Astrocyte (in vitro differentiated cells and primary cell): Measurements from ENCODE around the gene TRMT61B. TPM values are rescaled to one million over a fixed set of nuclear protein-coding genes. Genes with fewer than 3 reads are reported as not detected.

Experiments used
- DNase-seq: peaks from one replicate; pipeline ENCODE4 v3.0.0-alpha.2; 2010; ENCODE audit warnings: low read depth
- FAIRE-seq: peaks from 2 replicates; lab custom pipeline; 2011; peaks lifted over from hg19 to GRCh38; lab: Jason Lieb, UNC
- H2AFZ ChIP-seq: 2 replicates; pipeline ENCODE4 v1.6.0; 2012; ENCODE audit warnings: low read depth, low read length, inconsistent platforms
- H3K27ac ChIP-seq: 2 replicates; pipeline ENCODE4 v1.5.1; 2011; ENCODE audit warnings: low read depth, low read length, inconsistent platforms
- H3K27me3 ChIP-seq: 2 replicates; pipeline ENCODE4 v1.6.0; 2011; ENCODE audit warnings: low read length, inconsistent platforms; ENCODE audit not compliant: insufficient read depth
- H3K36me3 ChIP-seq: 2 replicates; pipeline ENCODE4 v1.5.1; 2011; ENCODE audit warnings: low read length, inconsistent platforms; ENCODE audit not compliant: insufficient read depth
- H3K4me1 ChIP-seq: 2 replicates; pipeline ENCODE4 v1.5.1; 2011; ENCODE audit warnings: low read length, inconsistent platforms; ENCODE audit not compliant: insufficient read depth
- H3K4me2 ChIP-seq: 2 replicates; pipeline ENCODE4 v1.6.0; 2012; ENCODE audit warnings: low read length, inconsistent platforms
- H3K4me3 ChIP-seq: 2 replicates; pipeline ENCODE4 v1.5.1; 2011; ENCODE audit warnings: low read depth, mild to moderate bottlenecking, low read length, inconsistent platforms; ENCODE audit not compliant: insufficient read depth
- H3K79me2 ChIP-seq: 2 replicates; pipeline ENCODE4 v1.6.0; 2012; ENCODE audit warnings: mild to moderate bottlenecking, low read length, inconsistent platforms; ENCODE audit not compliant: insufficient read depth
- H3K9ac ChIP-seq: 2 replicates; pipeline ENCODE4 v1.6.0; 2012; ENCODE audit warnings: mild to moderate bottlenecking, low read length, inconsistent platforms
- H3K9me3 ChIP-seq: 2 replicates; pipeline ENCODE4 v1.5.1; 2012; ENCODE audit warnings: low read depth, mild to moderate bottlenecking, low read length, inconsistent platforms; ENCODE audit not compliant: insufficient read depth
- H4K20me1 ChIP-seq: 2 replicates; pipeline ENCODE4 v1.6.0; 2012; ENCODE audit warnings: low read length, inconsistent platforms; ENCODE audit not compliant: insufficient read depth
- H3K27ac Mint-ChIP-seq: one replicate; pipeline ENCODE4 v1.8.0; 2021; ENCODE audit warnings: mild to moderate bottlenecking, mixed read lengths; ENCODE audit not compliant: unreplicated experiment
- H3K27me3 Mint-ChIP-seq: one replicate; pipeline ENCODE4 v1.8.0; 2021; ENCODE audit warnings: low read depth, mixed read lengths; ENCODE audit not compliant: unreplicated experiment
- H3K36me3 Mint-ChIP-seq: one replicate; pipeline ENCODE4 v1.8.0; 2021; ENCODE audit warnings: low read depth, mixed read lengths; ENCODE audit not compliant: unreplicated experiment
- H3K4me1 Mint-ChIP-seq: one replicate; pipeline ENCODE4 v1.8.0; 2021; ENCODE audit warnings: low read depth, mixed read lengths; ENCODE audit not compliant: unreplicated experiment
- H3K4me3 Mint-ChIP-seq: one replicate; pipeline ENCODE4 v1.8.0; 2021; ENCODE audit warnings: mild to moderate bottlenecking, moderate library complexity, mixed read lengths; ENCODE audit not compliant: unreplicated experiment
- H3K9me3 Mint-ChIP-seq: one replicate; pipeline ENCODE4 v1.8.0; 2021; ENCODE audit warnings: mild to moderate bottlenecking, mixed read lengths; ENCODE audit not compliant: unreplicated experiment
- EZH2 ChIP-seq: IDR thresholded peaks from 2 replicates; pipeline ENCODE4 v1.6.1; 2012; ENCODE audit warnings: mild to moderate bottlenecking, low read length, inconsistent platforms; ENCODE audit not compliant: insufficient read depth
- total RNA-seq: library from RNA; stranded (reverse); gene quantifications from 2 replicates; pipeline ENCODE4 v1.2.1, GENCODE V29; 2021
- TF ChIP-seq, protein P1 (sequence below): IDR thresholded peaks from 2 replicates; pipeline ENCODE4 v1.5.1; 2011; ENCODE audit warnings: low read depth, mild to moderate bottlenecking, inconsistent platforms, low read length, moderate library complexity; ENCODE audit not compliant: insufficient read depth

Gene TRMT61B
- total RNA-seq, 1 donor from 2014 or later, result 12.1 TPM

DNA sequence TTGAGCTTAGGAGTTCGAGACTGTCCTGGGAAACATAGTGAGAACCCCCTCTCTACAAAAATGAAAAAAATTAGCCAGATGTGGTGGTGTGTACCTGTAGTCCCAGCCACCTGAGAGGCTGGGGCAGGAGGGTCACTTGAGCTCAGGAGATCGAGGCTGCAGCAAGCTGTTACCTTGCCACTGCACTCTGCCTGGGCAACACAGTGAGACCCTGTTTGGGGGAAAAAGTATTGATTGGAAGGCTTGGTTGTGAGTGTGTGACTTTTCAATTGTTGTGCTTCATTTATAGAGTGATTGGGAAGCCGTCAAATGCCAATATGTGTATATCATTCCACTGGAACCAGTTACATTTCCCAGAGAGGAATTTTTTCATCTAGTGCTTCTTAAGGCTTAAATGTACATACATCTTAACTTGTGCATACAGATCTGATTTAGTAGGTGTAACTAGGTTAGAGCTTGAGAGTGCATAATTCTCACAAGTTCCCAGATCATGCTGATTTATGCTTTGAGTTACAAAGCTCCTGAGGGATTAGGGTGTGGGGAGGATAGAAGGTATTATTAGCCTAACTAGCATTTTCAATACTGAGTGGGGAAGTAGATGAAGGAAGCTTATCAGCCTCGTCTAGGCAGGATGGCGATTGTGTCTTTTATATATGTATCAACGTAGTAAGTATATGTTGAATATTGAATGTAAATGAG, 39.7 kb upstream of the TRMT61B start:
- DNase-seq (no peak), FAIRE-seq (no peak)
- Histone ChIP-seq H3K36me3 (peaks cover 54% of the 10 kb centered on the region), H3K9ac (no peak overlapping the region), H3K4me3 (no peak overlapping the region), H3K27me3 (no peaks in the 10 kb centered on the region), H3K9me3 (no peaks in the 10 kb centered on the region), H3K4me2 (no peak overlapping the region), H4K20me1 (peaks cover 62% of the 10 kb centered on the region), H3K27ac (no peak overlapping the region), H3K4me1 (no peaks in the 10 kb centered on the region), H2AFZ (no peak overlapping the region), H3K79me2 (peaks cover 89% of the 10 kb centered on the region)
- TF ChIP-seq, protein P1, sequence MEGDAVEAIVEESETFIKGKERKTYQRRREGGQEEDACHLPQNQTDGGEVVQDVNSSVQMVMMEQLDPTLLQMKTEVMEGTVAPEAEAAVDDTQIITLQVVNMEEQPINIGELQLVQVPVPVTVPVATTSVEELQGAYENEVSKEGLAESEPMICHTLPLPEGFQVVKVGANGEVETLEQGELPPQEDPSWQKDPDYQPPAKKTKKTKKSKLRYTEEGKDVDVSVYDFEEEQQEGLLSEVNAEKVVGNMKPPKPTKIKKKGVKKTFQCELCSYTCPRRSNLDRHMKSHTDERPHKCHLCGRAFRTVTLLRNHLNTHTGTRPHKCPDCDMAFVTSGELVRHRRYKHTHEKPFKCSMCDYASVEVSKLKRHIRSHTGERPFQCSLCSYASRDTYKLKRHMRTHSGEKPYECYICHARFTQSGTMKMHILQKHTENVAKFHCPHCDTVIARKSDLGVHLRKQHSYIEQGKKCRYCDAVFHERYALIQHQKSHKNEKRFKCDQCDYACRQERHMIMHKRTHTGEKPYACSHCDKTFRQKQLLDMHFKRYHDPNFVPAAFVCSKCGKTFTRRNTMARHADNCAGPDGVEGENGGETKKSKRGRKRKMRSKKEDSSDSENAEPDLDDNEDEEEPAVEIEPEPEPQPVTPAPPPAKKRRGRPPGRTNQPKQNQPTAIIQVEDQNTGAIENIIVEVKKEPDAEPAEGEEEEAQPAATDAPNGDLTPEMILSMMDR, result no peak
- no peak for TF ChIP-seq EZH2
- no peaks in the 10 kb centered on the region for H3K27me3 Mint-ChIP-seq
- H3K36me3 Mint-ChIP-seq, result peaks cover 32% of the 10 kb centered on the region
- peaks cover 21% of the 10 kb centered on the region for H3K4me1 Mint-ChIP-seq
- no peaks in the 10 kb centered on the region for H3K9me3 Mint-ChIP-seq
- H3K27ac Mint-ChIP-seq, result no peak overlapping the region
- H3K4me3 Mint-ChIP-seq, result no peak overlapping the region

DNA sequence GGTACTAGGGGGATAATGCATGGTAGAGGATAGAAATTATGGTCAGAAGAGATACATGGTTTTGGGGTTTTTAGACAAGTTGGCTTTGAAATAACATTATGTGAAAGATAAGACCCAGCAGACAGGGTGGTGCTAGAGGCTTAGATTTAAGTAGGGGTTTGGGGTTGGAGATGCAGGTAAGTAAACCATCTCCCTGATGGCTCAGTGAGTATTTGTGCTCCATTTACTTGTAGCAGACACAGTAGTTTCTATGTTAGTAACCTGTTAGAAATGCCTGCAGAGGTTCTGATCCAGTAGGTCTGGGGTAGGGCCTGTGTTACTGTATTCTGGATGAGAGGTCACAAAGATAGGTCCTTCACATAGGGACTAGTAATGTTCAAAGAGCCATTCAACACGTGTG, 38.1 kb upstream of the TRMT61B start:
- Mint-ChIP-seq H3K4me3 (no peak overlapping the region), H3K27ac (no peak overlapping the region), H3K4me1 (peaks cover 29% of the 10 kb centered on the region), H3K9me3 (no peaks in the 10 kb centered on the region), H3K27me3 (no peaks in the 10 kb centered on the region), H3K36me3 (peaks cover 28% of the 10 kb centered on the region)
- H3K36me3 ChIP-seq, result peaks cover 47% of the 10 kb centered on the region
- H3K79me2 ChIP-seq, result peaks cover 92% of the 10 kb centered on the region
- no peaks in the 10 kb centered on the region for H3K27me3 ChIP-seq
- no peak overlapping the region for H3K4me3 ChIP-seq
- peaks cover 2% of the 10 kb centered on the region for H3K4me1 ChIP-seq
- no peak overlapping the region for H2AFZ ChIP-seq
- FAIRE-seq, result no peak
- H3K9ac ChIP-seq, result no peak overlapping the region
- no peak overlapping the region for H3K27ac ChIP-seq
- no peak for DNase-seq
- no peaks in the 10 kb centered on the region for H3K9me3 ChIP-seq
- TF ChIP-seq, protein P1, result no peak
- no peak for TF ChIP-seq EZH2
- H4K20me1 ChIP-seq, result peaks cover 79% of the 10 kb centered on the region
- H3K4me2 ChIP-seq, result no peak overlapping the region

DNA sequence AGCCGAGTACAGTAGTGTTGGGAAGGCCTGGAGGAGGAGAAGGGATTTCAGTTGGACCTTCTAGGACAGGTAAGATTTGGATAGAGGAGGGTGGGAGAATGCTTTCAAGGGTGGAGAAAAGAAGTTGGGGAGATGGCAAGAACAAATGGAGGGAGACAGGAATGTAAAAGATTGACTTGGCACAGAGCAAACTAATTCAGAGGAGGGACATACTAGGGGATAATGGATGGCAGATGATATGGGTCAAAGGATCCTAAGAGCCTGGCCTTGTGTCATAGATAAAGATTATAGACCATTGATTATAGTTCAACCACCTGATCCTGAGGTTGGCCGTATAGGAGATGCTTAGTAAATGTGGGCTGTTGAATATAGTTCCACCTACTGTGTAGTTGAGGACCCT, 36.7 kb upstream of the TRMT61B start:
- no peak overlapping the region for H3K27ac ChIP-seq
- no peaks in the 10 kb centered on the region for H3K9me3 Mint-ChIP-seq
- FAIRE-seq (no peak), DNase-seq (no peak)
- no peak overlapping the region for H2AFZ ChIP-seq
- peaks cover 28% of the 10 kb centered on the region for H3K36me3 Mint-ChIP-seq
- no peak overlapping the region for H3K4me2 ChIP-seq
- H3K4me3 Mint-ChIP-seq, result no peak overlapping the region
- TF ChIP-seq, protein P1, result no peak
- TF ChIP-seq EZH2, result no peak
- no peaks in the 10 kb centered on the region for H3K9me3 ChIP-seq
- H3K27me3 ChIP-seq, result no peaks in the 10 kb centered on the region
- H3K27ac Mint-ChIP-seq, result peak overlapping the region; percentile 75
- no peak overlapping the region for H3K4me3 ChIP-seq
- H3K9ac ChIP-seq, result no peak overlapping the region
- peaks cover 31% of the 10 kb centered on the region for H3K4me1 Mint-ChIP-seq
- H3K4me1 ChIP-seq, result peaks cover 2% of the 10 kb centered on the region
- peaks cover 49% of the 10 kb centered on the region for H3K36me3 ChIP-seq
- peaks cover 94% of the 10 kb centered on the region for H3K79me2 ChIP-seq
- peaks cover 82% of the 10 kb centered on the region for H4K20me1 ChIP-seq
- no peaks in the 10 kb centered on the region for H3K27me3 Mint-ChIP-seq
